ENCODE measurements around the gene JUND.
A peak's percentile ranks its signal among the peaks of the same experiment; 100 is the strongest.

JUND gene
- long read RNA-seq, result 0 reads

GRCh38 chr19:18281082-18282020, at the start of gene JUND:
Gene JUND, minus strand, starts transcription at chr19:18281622. Its CDS starts 138 bp downstream, at chr19:18281484.
- DNase-seq (ENCODE audit: low read depth in 1 of 2, low spot score in 1 of 2), result peak; percentile 94 to 97
- Histone ChIP-seq H3K4me3 (replicated peaks; ENCODE audit: insufficient read depth, low read length) (peak within 1 kb of the TSS; percentile 73), H3K27me3 (ENCODE audit: insufficient read depth, poor library complexity, severe bottlenecking) (no peaks in the 10 kb centered on the region), H3K27ac (replicated peaks) (peak within 1 kb of the TSS; percentile 99)
- TF ChIP-seq REST (IDR thresholded peaks at IDR 0.05; ENCODE audit: insufficient replicate concordance, low read depth) (no peak), GABPA (IDR thresholded peaks at IDR 0.05; ENCODE audit: low read depth) (no peak), POLR2AphosphoS5 (IDR thresholded peaks at IDR 0.05; ENCODE audit: low read depth) (peak; percentile 73), CTCF (IDR thresholded peaks at IDR 0.05; ENCODE audit: insufficient read depth, low read length) (no peak), SPI1 (IDR thresholded peaks at IDR 0.05; ENCODE audit: borderline replicate concordance, low read depth) (no peak)

GRCh38 chr19:18330868-18331267, 49.4 kb upstream of the JUND start:
- Histone ChIP-seq H3K4me3 (replicated peaks; ENCODE audit: insufficient read depth, low read length) (no peak overlapping the region), H3K27ac (replicated peaks) (no peak overlapping the region), H3K27me3 (ENCODE audit: insufficient read depth, poor library complexity, severe bottlenecking) (no peaks in the 10 kb centered on the region)
- no peak for DNase-seq (ENCODE audit: low read depth in 1 of 2, low spot score in 1 of 2)
- TF ChIP-seq SPI1 (IDR thresholded peaks at IDR 0.05; ENCODE audit: borderline replicate concordance, low read depth) (no peak), GABPA (IDR thresholded peaks at IDR 0.05; ENCODE audit: low read depth) (no peak), POLR2AphosphoS5 (IDR thresholded peaks at IDR 0.05; ENCODE audit: low read depth) (no peak), CTCF (IDR thresholded peaks at IDR 0.05; ENCODE audit: insufficient read depth, low read length) (no peak), REST (IDR thresholded peaks at IDR 0.05; ENCODE audit: insufficient replicate concordance, low read depth) (no peak)

- Histone ChIP-seq H3K4me3 (replicated peaks; ENCODE audit: insufficient read depth, low read length) (no peak overlapping the region), H3K27ac (replicated peaks) (no peak overlapping the region), H3K27me3 (ENCODE audit: insufficient read depth, poor library complexity, severe bottlenecking) (no peaks in the 10 kb centered on the region)
- no peak for TF ChIP-seq POLR2AphosphoS5 (IDR thresholded peaks at IDR 0.05; ENCODE audit: low read depth)
- no peak for TF ChIP-seq REST (IDR thresholded peaks at IDR 0.05; ENCODE audit: insufficient replicate concordance, low read depth)
- TF ChIP-seq CTCF (IDR thresholded peaks at IDR 0.05; ENCODE audit: insufficient read depth, low read length), result no peak
- no peak for TF ChIP-seq SPI1 (IDR thresholded peaks at IDR 0.05; ENCODE audit: borderline replicate concordance, low read depth)
- TF ChIP-seq GABPA (IDR thresholded peaks at IDR 0.05; ENCODE audit: low read depth), result no peak
- no peak for DNase-seq (ENCODE audit: low read depth in 1 of 2, low spot score in 1 of 2)
Observed at GRCh38 chr19:18329035-18329376, 47.6 kb upstream of the JUND start.

All from HL-60 (cell line).